Subcutaneous adipose tissue (tissue), 4 donors: ENCODE results near the gene PBLD. TPM values are rescaled to one million over a fixed set of nuclear protein-coding genes. Genes with fewer than 3 reads are reported as not detected.

Source experiments
- total RNA-seq, 4 donors: library from RNA; depleted of rRNA; stranded (reverse); fragments of >200 nt; gene quantifications; one replicate each; pipeline ENCODE4 v1.1.0, GENCODE V29; 2016
- TF ChIP-seq, protein P1 (sequence below): fragments of 450-650 bp; IDR thresholded peaks from one replicate; pipeline ENCODE4 v1.5.1; 2016; ENCODE audit warnings: low read depth, mild to moderate bottlenecking, control low read depth, antibody characterized with exemption, moderate library complexity

PBLD gene
- total RNA-seq, 4 donors from 2014 or later: 7.7 to 15.4 (median 12.7) TPM

DNA sequence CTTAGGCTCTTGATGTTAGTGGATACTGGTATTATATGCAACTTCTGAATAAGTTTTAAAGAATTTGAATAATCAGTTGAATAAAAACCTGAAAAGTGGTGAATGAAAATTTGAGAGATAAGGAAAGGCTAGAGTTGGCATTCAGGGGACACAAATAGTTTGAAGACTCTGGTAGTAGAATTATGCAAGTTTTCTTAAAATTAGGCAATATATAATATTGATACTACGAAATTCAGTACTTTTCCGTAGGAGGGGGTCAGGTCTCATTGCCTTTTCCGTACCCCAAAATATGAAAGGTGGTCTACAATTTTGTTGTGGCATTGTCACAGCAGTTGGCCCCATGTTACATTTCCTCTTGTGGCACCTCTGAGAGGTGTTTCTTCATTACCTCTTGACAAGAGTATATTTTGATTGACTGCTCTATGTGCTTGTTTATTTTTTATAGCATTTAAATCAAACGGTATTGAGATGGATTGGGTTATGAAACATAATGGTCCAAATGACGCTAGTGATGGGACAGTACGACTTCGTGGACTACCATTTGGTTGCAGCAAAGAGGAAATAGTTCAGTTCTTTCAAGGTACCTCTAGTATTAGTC, 4.1 kb upstream of the PBLD start:
- TF ChIP-seq, protein P1, sequence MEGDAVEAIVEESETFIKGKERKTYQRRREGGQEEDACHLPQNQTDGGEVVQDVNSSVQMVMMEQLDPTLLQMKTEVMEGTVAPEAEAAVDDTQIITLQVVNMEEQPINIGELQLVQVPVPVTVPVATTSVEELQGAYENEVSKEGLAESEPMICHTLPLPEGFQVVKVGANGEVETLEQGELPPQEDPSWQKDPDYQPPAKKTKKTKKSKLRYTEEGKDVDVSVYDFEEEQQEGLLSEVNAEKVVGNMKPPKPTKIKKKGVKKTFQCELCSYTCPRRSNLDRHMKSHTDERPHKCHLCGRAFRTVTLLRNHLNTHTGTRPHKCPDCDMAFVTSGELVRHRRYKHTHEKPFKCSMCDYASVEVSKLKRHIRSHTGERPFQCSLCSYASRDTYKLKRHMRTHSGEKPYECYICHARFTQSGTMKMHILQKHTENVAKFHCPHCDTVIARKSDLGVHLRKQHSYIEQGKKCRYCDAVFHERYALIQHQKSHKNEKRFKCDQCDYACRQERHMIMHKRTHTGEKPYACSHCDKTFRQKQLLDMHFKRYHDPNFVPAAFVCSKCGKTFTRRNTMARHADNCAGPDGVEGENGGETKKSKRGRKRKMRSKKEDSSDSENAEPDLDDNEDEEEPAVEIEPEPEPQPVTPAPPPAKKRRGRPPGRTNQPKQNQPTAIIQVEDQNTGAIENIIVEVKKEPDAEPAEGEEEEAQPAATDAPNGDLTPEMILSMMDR: no peak

DNA sequence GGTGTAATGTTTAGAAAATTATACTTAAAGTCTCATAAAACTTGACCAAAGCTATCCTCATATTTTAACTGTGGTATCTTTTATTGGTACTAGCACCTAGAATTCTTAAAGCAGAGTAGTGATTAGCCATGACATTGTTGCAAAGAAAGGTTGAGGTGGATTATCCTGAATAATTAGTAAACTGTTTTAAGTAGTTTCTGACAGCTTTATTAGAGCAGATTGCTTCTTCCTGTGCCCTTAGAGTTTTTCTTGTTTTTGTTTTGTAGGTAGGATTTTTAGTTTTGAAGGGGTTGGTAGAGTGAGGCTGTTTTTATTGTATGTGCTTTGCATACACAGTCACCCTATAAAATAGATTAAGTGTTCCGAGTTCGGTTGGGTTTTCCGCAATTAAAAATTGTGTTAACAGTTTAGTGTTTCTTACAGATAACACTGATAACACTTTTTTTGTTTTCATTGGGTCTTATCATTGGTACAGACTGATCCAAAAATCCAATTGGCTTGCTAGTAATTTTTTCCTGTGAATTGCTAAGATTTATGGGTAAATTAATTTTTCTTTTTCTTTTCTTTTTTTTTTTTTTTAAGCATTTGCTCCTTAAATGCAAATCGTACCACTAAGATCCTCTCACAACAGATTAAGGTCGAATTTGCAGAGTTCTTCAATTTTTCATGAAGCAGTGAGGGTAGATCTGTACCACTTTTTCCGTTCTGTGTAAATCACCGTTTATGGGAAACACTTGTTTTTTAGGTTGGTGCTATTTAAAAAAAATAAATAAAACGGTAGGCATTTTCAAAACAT, 2.1 kb upstream of the PBLD start:
- TF ChIP-seq, protein P1: no peak

GRCh38 chr10:68333440-68334431, 1.0 kb upstream of the PBLD start:
- TF ChIP-seq, protein P1: no peak

DNA sequence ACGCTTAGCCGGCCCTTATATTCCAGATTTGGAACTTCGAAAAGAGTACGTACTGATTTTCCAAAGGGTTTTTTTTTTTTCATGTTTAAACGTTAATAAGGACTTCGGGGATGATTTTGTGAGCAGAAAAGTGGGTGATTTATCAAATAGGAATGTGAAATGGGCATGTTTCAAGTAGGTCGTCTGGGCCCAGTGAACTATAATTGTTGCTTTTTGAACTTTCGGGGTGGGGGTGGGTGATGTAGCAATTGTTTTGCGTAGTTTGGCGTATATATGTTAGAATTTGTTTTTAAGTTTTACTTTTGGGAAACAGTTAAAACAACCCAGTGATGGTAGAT, 299 bp upstream of the PBLD start:
- TF ChIP-seq, protein P1: no peak

- TF ChIP-seq, protein P1: no peak
Observed at GRCh38 chr10:68331455-68332258, 1.1 kb downstream of the PBLD start, which contains the start of gene HNRNPH3. HNRNPH3 (plus strand) TSS chr10:68332064; CDS start chr10:68337222, 5,158 bp downstream.

- TF ChIP-seq, protein P1: no peak
Observed at GRCh38 chr10:68330852-68331454, 1.8 kb downstream of the PBLD start.
